Liver (tissue), 3 donors: ENCODE measurements around the gene ARHGEF40.

ENCODE experiments used
- EGR1 ChIP-seq, 2 donors: IDR thresholded peaks; 2 replicates each; pipeline ENCODE4 v1.6.1; 2016 to 2018; ENCODE audit warnings: antibody characterized with exemption in 2 of 2, low read depth in 2 of 2
- GABPA ChIP-seq, 2 donors: IDR thresholded peaks in 1 of 2; conservative IDR thresholded peaks in 1 of 2; 2 replicates each; pipeline ENCODE4 v1.6.1; 2016; ENCODE audit warnings: antibody characterized with exemption in 2 of 2, mild to moderate bottlenecking in 1 of 2, moderate library complexity in 1 of 2
- JUND ChIP-seq, 2 donors: IDR thresholded peaks; 2 replicates each; pipeline ENCODE4 v1.6.1; 2016; ENCODE audit warnings: antibody characterized with exemption in 2 of 2
- MAX ChIP-seq: IDR thresholded peaks from 2 replicates; pipeline ENCODE4 v1.6.1; 2016; ENCODE audit warnings: antibody characterized with exemption
- RAD21 ChIP-seq, 2 donors: IDR thresholded peaks; 2 replicates each; pipeline ENCODE4 v1.6.1; 2016; ENCODE audit warnings: antibody characterized with exemption in 2 of 2, mild to moderate bottlenecking in 2 of 2
- TAF1 ChIP-seq: conservative IDR thresholded peaks from 2 replicates; pipeline ENCODE4 v1.6.1; 2016; ENCODE audit warnings: antibody characterized with exemption, mild to moderate bottlenecking
- ZBTB33 ChIP-seq: IDR thresholded peaks from 2 replicates; pipeline ENCODE4 v1.6.1; 2016; ENCODE audit warnings: antibody characterized with exemption
- TF ChIP-seq, protein P1 (sequence below): fragments of 150-350 bp; IDR thresholded peaks from 2 replicates; pipeline ENCODE4 v1.5.1; 2017; ENCODE audit warnings: improper control_type of control experiment, low read depth, low read length; ENCODE audit not compliant: missing input control
- TF ChIP-seq, protein P2 (sequence below): IDR thresholded peaks from 2 replicates; pipeline ENCODE4 v1.6.1; 2016; ENCODE audit warnings: antibody characterized with exemption, mild to moderate bottlenecking
- donor health status: healthy.
- donor health status: healthy.

DNA sequence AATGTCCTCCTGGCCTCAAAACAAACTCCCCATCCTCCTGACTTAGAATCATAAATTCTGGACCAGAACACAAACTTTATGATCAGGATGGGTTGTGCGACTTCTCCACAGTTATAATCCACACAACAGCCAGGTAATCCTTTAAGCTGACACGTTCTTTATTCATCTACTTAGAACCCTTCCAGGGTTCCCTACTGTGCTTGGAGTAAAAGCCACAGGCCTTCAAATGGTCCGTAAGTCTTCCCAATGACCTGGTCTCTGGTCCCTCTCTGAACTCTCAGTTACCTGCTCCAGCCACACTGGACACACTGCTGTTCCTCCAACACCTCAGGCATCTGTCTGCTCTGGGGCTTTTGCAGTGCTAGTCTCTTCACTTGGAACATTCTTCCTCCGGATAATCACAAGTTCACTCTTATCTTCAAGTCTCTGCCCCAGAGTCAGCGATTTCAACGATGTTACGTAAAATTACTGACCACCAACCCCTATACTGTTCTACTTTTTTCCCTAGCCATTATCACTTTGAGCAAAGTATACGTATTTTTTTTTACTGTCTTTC, 29.7 kb upstream of the ARHGEF40 start:
- TF ChIP-seq, protein P1, sequence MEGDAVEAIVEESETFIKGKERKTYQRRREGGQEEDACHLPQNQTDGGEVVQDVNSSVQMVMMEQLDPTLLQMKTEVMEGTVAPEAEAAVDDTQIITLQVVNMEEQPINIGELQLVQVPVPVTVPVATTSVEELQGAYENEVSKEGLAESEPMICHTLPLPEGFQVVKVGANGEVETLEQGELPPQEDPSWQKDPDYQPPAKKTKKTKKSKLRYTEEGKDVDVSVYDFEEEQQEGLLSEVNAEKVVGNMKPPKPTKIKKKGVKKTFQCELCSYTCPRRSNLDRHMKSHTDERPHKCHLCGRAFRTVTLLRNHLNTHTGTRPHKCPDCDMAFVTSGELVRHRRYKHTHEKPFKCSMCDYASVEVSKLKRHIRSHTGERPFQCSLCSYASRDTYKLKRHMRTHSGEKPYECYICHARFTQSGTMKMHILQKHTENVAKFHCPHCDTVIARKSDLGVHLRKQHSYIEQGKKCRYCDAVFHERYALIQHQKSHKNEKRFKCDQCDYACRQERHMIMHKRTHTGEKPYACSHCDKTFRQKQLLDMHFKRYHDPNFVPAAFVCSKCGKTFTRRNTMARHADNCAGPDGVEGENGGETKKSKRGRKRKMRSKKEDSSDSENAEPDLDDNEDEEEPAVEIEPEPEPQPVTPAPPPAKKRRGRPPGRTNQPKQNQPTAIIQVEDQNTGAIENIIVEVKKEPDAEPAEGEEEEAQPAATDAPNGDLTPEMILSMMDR: no peak
- TF ChIP-seq, protein P2, sequence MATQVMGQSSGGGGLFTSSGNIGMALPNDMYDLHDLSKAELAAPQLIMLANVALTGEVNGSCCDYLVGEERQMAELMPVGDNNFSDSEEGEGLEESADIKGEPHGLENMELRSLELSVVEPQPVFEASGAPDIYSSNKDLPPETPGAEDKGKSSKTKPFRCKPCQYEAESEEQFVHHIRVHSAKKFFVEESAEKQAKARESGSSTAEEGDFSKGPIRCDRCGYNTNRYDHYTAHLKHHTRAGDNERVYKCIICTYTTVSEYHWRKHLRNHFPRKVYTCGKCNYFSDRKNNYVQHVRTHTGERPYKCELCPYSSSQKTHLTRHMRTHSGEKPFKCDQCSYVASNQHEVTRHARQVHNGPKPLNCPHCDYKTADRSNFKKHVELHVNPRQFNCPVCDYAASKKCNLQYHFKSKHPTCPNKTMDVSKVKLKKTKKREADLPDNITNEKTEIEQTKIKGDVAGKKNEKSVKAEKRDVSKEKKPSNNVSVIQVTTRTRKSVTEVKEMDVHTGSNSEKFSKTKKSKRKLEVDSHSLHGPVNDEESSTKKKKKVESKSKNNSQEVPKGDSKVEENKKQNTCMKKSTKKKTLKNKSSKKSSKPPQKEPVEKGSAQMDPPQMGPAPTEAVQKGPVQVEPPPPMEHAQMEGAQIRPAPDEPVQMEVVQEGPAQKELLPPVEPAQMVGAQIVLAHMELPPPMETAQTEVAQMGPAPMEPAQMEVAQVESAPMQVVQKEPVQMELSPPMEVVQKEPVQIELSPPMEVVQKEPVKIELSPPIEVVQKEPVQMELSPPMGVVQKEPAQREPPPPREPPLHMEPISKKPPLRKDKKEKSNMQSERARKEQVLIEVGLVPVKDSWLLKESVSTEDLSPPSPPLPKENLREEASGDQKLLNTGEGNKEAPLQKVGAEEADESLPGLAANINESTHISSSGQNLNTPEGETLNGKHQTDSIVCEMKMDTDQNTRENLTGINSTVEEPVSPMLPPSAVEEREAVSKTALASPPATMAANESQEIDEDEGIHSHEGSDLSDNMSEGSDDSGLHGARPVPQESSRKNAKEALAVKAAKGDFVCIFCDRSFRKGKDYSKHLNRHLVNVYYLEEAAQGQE: no peak
- TF ChIP-seq RAD21 (IDR thresholded peaks at IDR 0.05) (no peak), EGR1 (IDR thresholded peaks at IDR 0.05; ENCODE audit: low read depth in 2 of 2) (no peak), GABPA (IDR thresholded peaks at IDR 0.05 in 1 of 2, conservative IDR thresholded peaks at IDR 0.05 in 1 of 2) (no peak), MAX (no peak), ZBTB33 (no peak), JUND (IDR thresholded peaks at IDR 0.05) (no peak), TAF1 (no peak)
